Fibroblast of pulmonary artery (primary cell): ENCODE data around the gene MAFF.

Experiments
- DNase-seq: peaks from one replicate; pipeline ENCODE4 v3.0.0-alpha.2; 2010; ENCODE audit warnings: low read depth
- H3K4me3 ChIP-seq: replicated peaks from 2 replicates; pipeline ENCODE4 v1.5.1; 2011; ENCODE audit warnings: low read depth, mild to moderate bottlenecking, control low read depth, low read length, moderate library complexity
- CTCF ChIP-seq: IDR thresholded peaks from 2 replicates; pipeline ENCODE4 v1.5.1; 2011; ENCODE audit warnings: mild to moderate bottlenecking, control low read depth, low read length, inconsistent platforms; ENCODE audit errors: missing control alignments

Gene MAFF

GRCh38 chr22:38214302-38215056 lies 12.7 kb downstream of the MAFF start:
- DNase-seq = peak; percentile 70
- no peak overlapping the region for H3K4me3 ChIP-seq
- no peak for TF ChIP-seq CTCF

- no peak for DNase-seq
- no peak for TF ChIP-seq CTCF
- H3K4me3 ChIP-seq = no peak overlapping the region
Observed at GRCh38 chr22:38215156-38216038, 13.6 kb downstream of the MAFF start.

GRCh38 chr22:38218661-38219622 lies 17.1 kb downstream of the MAFF start:
- H3K4me3 ChIP-seq = no peak overlapping the region
- DNase-seq = peak; percentile 96
- TF ChIP-seq CTCF = no peak

- TF ChIP-seq CTCF = no peak
- no peak for DNase-seq
- no peak overlapping the region for H3K4me3 ChIP-seq
Observed at GRCh38 chr22:38219632-38220031, 17.8 kb downstream of the MAFF start.

- no peak overlapping the region for H3K4me3 ChIP-seq
- no peak for TF ChIP-seq CTCF
- DNase-seq = no peak
Observed at GRCh38 chr22:38220163-38220562, 18.4 kb downstream of the MAFF start.

GRCh38 chr22:38220653-38221386 lies 19.0 kb downstream of the MAFF start:
- no peak for TF ChIP-seq CTCF
- no peak overlapping the region for H3K4me3 ChIP-seq
- DNase-seq = no peak
